Kidney (tissue), 14 donors: Measurements from ENCODE around the gene MARCKS. TPM values are rescaled to one million over a fixed set of nuclear protein-coding genes. Genes with fewer than 3 reads are reported as not detected.

Experiments
- DNase-seq, 5 donors: peaks; one replicate each; pipeline ENCODE4 v3.0.0-alpha.2; 2013 to 2020
- FAIRE-seq: peaks from 2 replicates; lab custom pipeline; 2012; peaks lifted over from hg19 to GRCh38; lab: Jason Lieb, UNC
- H3K27ac ChIP-seq, 2 donors: one replicate each; pipeline ENCODE4 v1.7.0; 2013; ENCODE audit warnings: low read depth in 2 of 2, low read length in 2 of 2, inconsistent platforms in 1 of 2
- H3K27me3 ChIP-seq: one replicate; pipeline ENCODE4 v1.7.1; 2013; ENCODE audit warnings: low read length, inconsistent platforms; ENCODE audit not compliant: control insufficient read depth, insufficient read depth
- H3K36me3 ChIP-seq, 3 donors: one replicate each; pipeline versions ENCODE4 v1.7.0 to v1.7.1; 2013; ENCODE audit warnings: low read length in 3 of 3, control low read depth in 1 of 3, inconsistent platforms in 1 of 3; ENCODE audit not compliant: insufficient read depth in 3 of 3, control insufficient read depth in 2 of 3
- H3K4me1 ChIP-seq, 3 donors: one replicate each; pipeline versions ENCODE4 v1.7.0 to v1.7.1; 2013; ENCODE audit warnings: low read length in 3 of 3, inconsistent platforms in 1 of 3, low read depth in 1 of 3; ENCODE audit not compliant: control insufficient read depth in 2 of 3, insufficient read depth in 2 of 3
- H3K4me3 ChIP-seq, 3 donors: one replicate each; pipeline versions ENCODE4 v1.7.0 to v1.8.1; 2013; ENCODE audit warnings: low read length in 3 of 3, control low read depth in 1 of 3, inconsistent platforms in 1 of 3
- H3K9ac ChIP-seq, 3 donors: one replicate each; pipeline versions ENCODE4 v1.7.0 to v1.7.1; 2013; ENCODE audit warnings: low read length in 3 of 3, control low read depth in 1 of 3, inconsistent platforms in 1 of 3
- H3K9me3 ChIP-seq, 3 donors: one replicate each; pipeline versions ENCODE4 v1.7.0 to v1.7.1; 2013; ENCODE audit warnings: low read length in 3 of 3, control low read depth in 1 of 3, inconsistent platforms in 1 of 3; ENCODE audit not compliant: control insufficient read depth in 2 of 3, insufficient read depth in 1 of 3
- CTCF ChIP-seq: IDR thresholded peaks from 3 replicates; pipeline ENCODE4 v1.5.1; 2012; ENCODE audit warnings: mild to moderate bottlenecking, moderate library complexity, borderline replicate concordance; ENCODE audit not compliant: insufficient read depth; ENCODE audit errors: extremely low read depth
- intact Hi-C: fragments of 100-400 bp; cut with DNase I; formaldehyde crosslinking; loops from one replicate; pipeline ENCODE4 v1.11.1; 2022
- polyA plus RNA-seq: library from polyadenylated mRNA; stranded (reverse); fragments of 350-450 nt; fragmentation: Illumina TruSeq; extraction: RNeasy Lipid Tissue Mini Kit (QIAGEN cat#74804); gene quantifications from one replicate; pipeline ENCODE4 v1.2.3, GENCODE V29; 2014; ENCODE audit warnings: low read depth, low replicate concordance; ENCODE audit not compliant: insufficient read depth
- total RNA-seq: library from RNA; stranded (reverse); fragmentation: NEBNext Ultra II Directional; extraction: Animal tissue kit (Norgen Biotek cat#: 25700); gene quantifications from one replicate; pipeline ENCODE4 v1.2.1, GENCODE V29; 2021
- donor health status: control.
- donor health status: control.
- donor health status: control.
- donor health status: control.
- donor health status: control.
- donor health status: DM: yes; HTN: yes; CAD: no.
- donor health status: Normal renal cell carcinoma (clear cell type).

Gene MARCKS
- total and polyA plus RNA-seq, 2 donors from 2014 or later = 14.0 to 61.9 TPM

- Histone ChIP-seq H3K9ac (no peak overlapping the region), H3K27me3 (no peaks in the 10 kb centered on the region), H3K9me3 (no peaks in the 10 kb centered on the region), H3K4me3 (no peak overlapping the region), H3K36me3 (no peaks in the 10 kb centered on the region), H3K27ac (no peak overlapping the region), H3K4me1 (no peaks in the 10 kb centered on the region)
- intact Hi-C loops = no loop called here
- no peak for DNase-seq
- TF ChIP-seq CTCF = no peak
- no peak for FAIRE-seq
Observed at GRCh38 chr6:113833537-113833936, 23.6 kb upstream of the MARCKS start.

GRCh38 chr6:113837170-113837569 is 20.0 kb upstream of the MARCKS start:
- H3K9ac ChIP-seq = no peak overlapping the region
- H3K27me3 ChIP-seq = no peaks in the 10 kb centered on the region
- FAIRE-seq = no peak
- H3K4me1 ChIP-seq = no peaks in the 10 kb centered on the region
- no peak overlapping the region for H3K4me3 ChIP-seq
- no peaks in the 10 kb centered on the region for H3K36me3 ChIP-seq
- H3K9me3 ChIP-seq = no peaks in the 10 kb centered on the region
- no peak for DNase-seq
- TF ChIP-seq CTCF = no peak
- intact Hi-C loops = no loop called here
- no peak overlapping the region for H3K27ac ChIP-seq

- DNase-seq (no peak), FAIRE-seq (no peak)
- no peak overlapping the region for H3K9ac ChIP-seq
- no peak for TF ChIP-seq CTCF
- no peak overlapping the region for H3K27ac ChIP-seq
- H3K27me3 ChIP-seq = no peaks in the 10 kb centered on the region
- H3K4me1 ChIP-seq = no peaks in the 10 kb centered on the region
- no peaks in the 10 kb centered on the region for H3K36me3 ChIP-seq
- no peaks in the 10 kb centered on the region for H3K9me3 ChIP-seq
- H3K4me3 ChIP-seq = no peak overlapping the region
- intact Hi-C loops = no loop called here
Observed at GRCh38 chr6:113842165-113842564, 15.0 kb upstream of the MARCKS start.

GRCh38 chr6:113843500-113844073 is 13.6 kb upstream of the MARCKS start:
- Histone ChIP-seq H3K36me3 (no peaks in the 10 kb centered on the region), H3K9ac (no peak overlapping the region), H3K27me3 (no peaks in the 10 kb centered on the region), H3K4me1 (no peaks in the 10 kb centered on the region), H3K9me3 (no peaks in the 10 kb centered on the region), H3K4me3 (no peak overlapping the region), H3K27ac (no peak overlapping the region)
- FAIRE-seq (no peak), DNase-seq (no peak)
- intact Hi-C loops = no loop called here
- no peak for TF ChIP-seq CTCF
